Fibroblast of villous mesenchyme (primary cell): Measurements from ENCODE around the gene ZCCHC2. TPM values are rescaled to one million over a fixed set of nuclear protein-coding genes. Genes with fewer than 3 reads are reported as not detected.
A peak's percentile ranks its signal among the peaks of the same experiment; 100 is the strongest.

Source experiments
- DNase-seq: peaks from one replicate; pipeline ENCODE4 v3.0.0-alpha.2; 2010; ENCODE audit warnings: low read depth
- H3K4me3 ChIP-seq: 2 replicates; pipeline ENCODE4 v1.5.1; 2011; ENCODE audit warnings: low read depth, mild to moderate bottlenecking, low read length
- CTCF ChIP-seq: IDR thresholded peaks from 2 replicates; pipeline ENCODE4 v1.5.1; 2012; ENCODE audit warnings: low read depth, mild to moderate bottlenecking, low read length; ENCODE audit not compliant: insufficient read depth
- total RNA-seq: library from RNA; depleted of rRNA; stranded (reverse); fragments of >200 nt; gene quantifications from 2 replicates; pipeline ENCODE4 v1.2.3, GENCODE V29; 2012

The ZCCHC2 gene
- 5.5 and 9.5 TPM in 2 replicates for total RNA-seq

GRCh38 chr18:62522504-62523254, at the start of gene ZCCHC2:
TSS of gene ZCCHC2 (plus strand) at chr18:62523025. CDS start at chr18:62523425, 400 bp downstream.
- peak; percentile 98 for DNase-seq
- no peak for TF ChIP-seq CTCF
- H3K4me3 ChIP-seq = peak within 1 kb of the TSS; percentile 81

- TF ChIP-seq CTCF = no peak
- DNase-seq = no peak
- H3K4me3 ChIP-seq = no peak overlapping the region
These were observed 43.3 kb upstream of the ZCCHC2 start for GRCh38 chr18:62479574-62479973.

GRCh38 chr18:62480927-62481326, 41.9 kb upstream of the ZCCHC2 start:
- DNase-seq = no peak
- H3K4me3 ChIP-seq = no peak overlapping the region
- TF ChIP-seq CTCF = no peak

GRCh38 chr18:62484941-62485340, 37.9 kb upstream of the ZCCHC2 start:
- H3K4me3 ChIP-seq = no peak overlapping the region
- DNase-seq = no peak
- TF ChIP-seq CTCF = no peak

GRCh38 chr18:62485684-62486083, 37.1 kb upstream of the ZCCHC2 start:
- peak; percentile 72 for DNase-seq
- H3K4me3 ChIP-seq = no peak overlapping the region
- no peak for TF ChIP-seq CTCF

GRCh38 chr18:62486290-62486964, 36.4 kb upstream of the ZCCHC2 start:
- no peak for TF ChIP-seq CTCF
- H3K4me3 ChIP-seq = no peak overlapping the region
- DNase-seq = no peak
